Ureter (tissue), 1 donor: ENCODE results near the gene PIP4K2A. TPM values are rescaled to one million over a fixed set of nuclear protein-coding genes. Genes with fewer than 3 reads are reported as not detected.
"Not testable (repeated sequence)": the region's sequence is repeated elsewhere in the genome, so short reads cannot be mapped to it uniquely, and the experiment has no call there.

ENCODE experiments used
- DNase-seq: peaks from one replicate; pipeline ENCODE4 v3.0.0-alpha.2; 2020; ENCODE audit warnings: low spot score
- total RNA-seq: library from RNA; stranded (reverse); gene quantifications from one replicate; pipeline ENCODE4 v1.2.4, GENCODE V29; 2023
- donor health status: DM: yes; HTN: yes; CAD: no.

PIP4K2A gene
- total RNA-seq, 1 donor from 2014 or later = 36.9 TPM

DNA sequence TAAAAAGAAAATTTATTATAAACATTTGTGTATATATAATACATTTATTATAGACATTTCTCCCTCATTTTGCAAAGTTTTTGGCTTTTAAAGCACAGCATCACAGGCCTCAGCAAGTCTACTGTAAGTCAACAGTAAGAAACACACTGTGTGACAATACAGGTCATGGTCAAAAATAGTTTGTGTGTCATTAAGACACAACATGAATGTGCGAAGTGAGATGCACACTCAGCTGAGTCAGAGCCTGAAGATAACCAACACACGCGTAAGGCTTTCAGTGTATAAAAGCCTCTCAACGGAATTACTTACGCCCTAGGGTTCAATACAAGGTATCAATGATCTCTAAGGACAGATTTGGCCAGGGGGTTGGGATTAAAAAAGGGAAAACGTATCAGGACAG lies 157.6 kb downstream of the PIP4K2A start:
- DNase-seq = no peak

- DNase-seq = peak; percentile 63
These were observed 159.8 kb downstream of the PIP4K2A start for GRCh38 chr10:22554461-22555182.

GRCh38 chr10:22553452-22553995 lies 160.9 kb downstream of the PIP4K2A start:
- DNase-seq = no peak

GRCh38 chr10:22552888-22553378 lies 161.4 kb downstream of the PIP4K2A start:
- no peak for DNase-seq

- DNase-seq = no peak
These were observed 162.6 kb downstream of the PIP4K2A start for GRCh38 chr10:22551681-22552365.

GRCh38 chr10:22550732-22551131 lies 163.6 kb downstream of the PIP4K2A start:
- no peak for DNase-seq

- no peak for DNase-seq
These were observed 166.0 kb downstream of the PIP4K2A start for GRCh38 chr10:22548344-22548743.

DNA sequence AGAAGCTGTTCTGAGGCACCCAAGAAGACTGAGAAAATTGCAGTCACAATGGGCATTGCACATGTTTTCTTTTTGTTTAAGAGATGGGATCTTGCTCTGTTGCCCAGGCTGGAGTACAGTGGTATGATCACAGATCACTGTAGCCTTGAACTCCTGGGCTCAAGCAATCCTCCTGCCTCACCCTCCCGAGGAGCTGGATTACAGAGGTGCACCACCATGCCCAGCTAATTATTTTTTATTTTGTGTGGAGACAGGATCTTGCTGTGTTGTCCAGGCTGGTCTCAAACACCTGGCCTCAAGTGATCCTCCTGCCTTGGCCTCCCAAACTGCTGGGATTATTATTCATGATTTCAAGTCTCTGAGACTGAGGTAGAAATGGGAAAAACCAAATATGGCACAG lies 168.7 kb downstream of the PIP4K2A start:
- DNase-seq = no peak

GRCh38 chr10:22544325-22545068 lies 169.9 kb downstream of the PIP4K2A start:
- no peak for DNase-seq

GRCh38 chr10:22542773-22543172 lies 171.6 kb downstream of the PIP4K2A start:
- DNase-seq = no peak

DNA sequence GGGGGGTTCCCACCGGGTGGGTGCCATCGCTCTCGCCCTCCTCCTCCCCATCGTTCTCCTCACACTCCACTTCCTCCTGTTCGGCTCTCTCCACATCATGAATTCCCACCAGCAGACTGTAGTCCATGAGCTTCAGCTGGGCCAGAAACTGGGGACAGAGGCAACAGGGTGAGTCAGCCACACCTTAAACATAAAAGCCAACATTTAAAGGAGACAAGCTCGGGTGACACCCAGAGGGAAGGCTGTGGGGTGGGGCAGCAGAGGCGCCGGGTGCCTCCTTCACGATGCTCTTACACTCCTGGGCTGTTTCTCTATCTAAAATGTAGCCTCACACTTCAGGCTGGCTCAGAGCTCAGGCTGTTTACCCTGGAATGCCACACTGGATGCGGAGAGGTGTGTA lies 172.5 kb downstream of the PIP4K2A start:
- no peak for DNase-seq

DNA sequence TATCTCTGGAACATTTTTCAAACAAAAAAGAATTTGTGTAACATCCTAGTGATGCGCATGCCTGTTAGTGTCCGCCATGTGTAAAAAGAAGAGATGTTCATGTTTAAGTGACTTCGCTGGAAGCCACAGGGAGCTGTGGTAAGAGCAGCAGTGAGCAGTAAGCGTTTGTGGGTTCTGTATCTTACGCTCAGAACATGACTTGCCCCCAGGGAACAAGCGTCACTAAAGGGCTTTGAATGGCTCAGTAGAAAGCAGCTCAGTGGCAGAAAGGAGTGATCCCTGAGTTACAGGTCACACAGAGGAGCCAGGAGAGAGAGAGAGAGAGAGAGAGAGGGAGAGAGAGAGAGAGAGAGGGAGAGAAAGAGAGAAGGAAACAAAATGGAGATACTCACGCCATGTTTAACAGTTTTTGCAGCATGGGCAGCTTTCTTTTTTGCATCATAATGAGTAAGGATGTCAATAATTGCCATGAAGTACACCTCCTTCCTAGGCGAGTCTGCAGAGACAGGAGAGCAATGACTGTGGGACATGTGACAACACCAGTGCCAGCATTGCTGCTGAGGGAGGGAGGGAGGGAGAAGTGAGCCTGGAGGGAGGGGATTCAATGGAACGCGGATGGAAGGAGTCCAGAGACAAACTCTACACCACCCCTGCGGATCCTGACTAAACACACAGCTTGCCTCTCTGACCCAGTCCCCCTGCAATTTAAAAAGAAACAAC lies 174.6 kb downstream of the PIP4K2A start:
- no peak for DNase-seq

DNA sequence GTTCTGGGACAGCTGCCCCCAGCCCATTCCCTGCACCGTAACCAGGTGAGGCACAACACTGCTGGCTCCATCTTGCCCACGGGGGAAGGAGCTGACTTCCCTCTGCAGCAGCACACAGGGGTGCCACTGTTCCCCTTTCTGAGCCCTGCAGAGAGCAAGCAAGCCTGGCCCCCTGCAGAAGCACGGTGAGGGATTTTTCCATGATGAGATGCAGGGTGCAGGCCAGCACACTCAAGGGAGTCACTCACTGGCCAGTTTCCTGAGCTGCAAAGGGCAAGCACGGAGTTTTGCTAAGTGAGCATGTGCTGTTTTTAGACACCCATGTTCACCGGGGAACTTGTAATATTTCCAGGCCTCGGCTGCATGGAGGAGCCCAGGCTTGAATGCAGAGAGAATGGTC lies 176.6 kb downstream of the PIP4K2A start:
- DNase-seq = no peak

DNA sequence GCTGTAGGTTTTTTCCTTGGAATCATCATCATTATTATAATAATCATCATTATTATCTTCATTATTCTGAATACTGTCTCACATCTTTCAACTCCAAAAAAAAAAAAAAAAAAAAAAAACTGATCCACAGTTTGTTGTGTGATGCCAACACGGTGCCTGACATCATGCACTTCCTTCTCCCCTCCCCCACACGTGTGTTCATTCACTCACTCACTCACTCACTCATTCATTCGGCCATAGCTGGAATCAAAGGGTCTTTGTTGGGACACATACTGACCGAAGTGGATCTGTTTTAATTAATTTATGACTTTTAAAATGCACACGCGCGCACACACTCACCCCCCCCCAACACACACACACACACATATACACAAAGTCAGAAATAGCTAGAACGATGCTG lies 177.8 kb downstream of the PIP4K2A start:
- no peak for DNase-seq

- no peak for DNase-seq
These were observed 179.4 kb downstream of the PIP4K2A start for GRCh38 chr10:22534849-22535604.

DNA sequence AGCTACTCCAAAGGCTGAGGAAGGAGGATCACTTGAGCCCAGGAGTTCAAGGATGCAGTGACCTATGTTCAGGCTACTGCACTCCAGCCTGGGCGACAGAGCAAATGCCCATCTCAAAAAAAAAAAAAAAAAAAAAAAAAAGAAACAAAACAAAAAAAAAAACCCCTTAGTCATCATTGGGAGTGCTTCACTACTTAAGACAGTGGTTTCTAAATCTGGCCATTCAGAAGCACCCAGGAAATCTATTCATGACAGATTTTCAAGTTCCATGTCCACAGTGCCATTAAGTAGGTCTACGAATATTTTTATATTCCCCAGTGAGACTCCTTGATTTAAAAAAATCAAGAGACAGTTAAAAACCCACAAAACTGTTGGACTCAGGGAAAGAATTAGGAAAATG lies 182.9 kb downstream of the PIP4K2A start:
- no peak for DNase-seq

DNA sequence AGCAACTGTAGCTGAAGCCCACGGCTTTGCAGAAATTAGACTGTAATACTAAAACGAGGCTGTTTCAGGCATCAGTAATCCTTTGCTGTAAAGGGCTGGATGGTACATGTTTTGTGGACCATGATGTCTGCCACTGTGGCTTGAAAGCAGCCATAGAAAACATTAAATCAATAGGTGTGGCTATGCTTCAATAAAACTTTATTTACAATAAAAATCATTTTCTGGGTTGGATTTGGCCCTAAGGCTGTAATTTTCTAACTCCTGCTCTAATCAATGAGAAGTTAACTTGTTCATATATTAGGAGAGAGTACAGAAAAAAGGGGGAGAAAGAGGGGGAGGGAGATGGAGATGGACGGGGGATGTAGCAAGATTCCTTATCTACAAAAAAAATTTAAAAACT lies 183.4 kb downstream of the PIP4K2A start:
- no peak for DNase-seq

- DNase-seq = no peak
These were observed 186.9 kb downstream of the PIP4K2A start for GRCh38 chr10:22527520-22527919.

DNA sequence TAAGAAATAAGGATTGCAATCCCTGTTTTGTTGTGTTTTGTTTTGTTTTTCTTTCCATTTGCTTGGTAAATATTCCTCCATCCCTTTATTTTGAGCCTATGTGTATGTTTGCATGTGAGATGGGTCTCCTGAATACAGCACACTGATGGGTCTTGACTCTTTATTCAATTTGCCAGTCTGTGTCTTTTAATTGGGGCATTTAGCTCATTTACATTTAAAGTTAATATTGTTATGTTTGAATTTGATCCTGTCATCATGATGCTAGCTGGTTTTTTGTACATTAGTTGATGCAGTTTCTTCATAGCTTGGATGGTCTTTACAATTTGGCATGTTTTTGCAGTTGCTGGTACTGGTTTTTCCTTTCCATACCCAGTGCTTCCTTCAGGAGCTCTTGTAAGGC lies 190.0 kb downstream of the PIP4K2A start:
- DNase-seq = not testable (repeated sequence)

GRCh38 chr10:22520645-22521044 lies 193.7 kb downstream of the PIP4K2A start:
- DNase-seq = not testable (repeated sequence)

DNA sequence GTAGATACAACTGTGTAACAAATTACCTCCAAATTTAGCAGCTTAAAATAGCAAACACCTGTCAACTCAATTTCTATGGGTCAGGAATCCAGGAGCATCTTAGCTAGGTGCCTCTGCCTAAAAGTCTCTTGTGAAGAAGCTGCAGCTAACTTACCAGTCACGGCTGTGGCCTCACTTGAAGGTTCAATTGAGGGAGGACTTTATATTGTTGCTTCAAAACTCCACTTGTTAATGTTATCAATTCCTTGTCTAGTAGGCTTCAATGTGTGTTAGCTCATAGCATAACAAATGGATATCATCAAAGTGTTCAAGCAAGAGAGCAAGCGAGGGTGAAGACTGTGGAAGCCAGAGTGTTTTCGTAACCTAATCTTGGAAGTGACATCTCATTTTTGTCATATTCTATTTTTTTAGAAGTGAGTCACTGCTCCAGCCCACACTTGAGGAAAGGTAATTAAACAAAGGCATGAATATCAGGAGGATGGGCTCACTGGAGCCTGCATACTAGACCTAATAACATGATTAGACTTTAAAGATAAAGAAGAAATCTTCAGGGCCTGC lies 196.1 kb downstream of the PIP4K2A start:
- DNase-seq = no peak
